WTC11 (cell line): ENCODE results near the gene SLC1A7. TPM values are rescaled to one million over a fixed set of nuclear protein-coding genes. Genes with fewer than 3 reads are reported as not detected.

Experiments
- ATAC-seq: fragments of 200-7000 bp; cut with Tn5 transposase; 2 replicates; pipeline ENCODE4 v1.10.0; 2021; ENCODE audit warnings: mild to moderate bottlenecking, moderate library complexity
- CTCF ChIA-PET: fragments of 300-600 bp; sonication (Branson Sonifier 250); formaldehyde crosslinking; loops from one replicate; lab custom pipeline; 2021; ENCODE audit warnings: antibody characterized with exemption; lab: Charles Lee
- POLR2A ChIA-PET: fragments of 350-600 bp; sonication (Branson Sonifier 250); formaldehyde crosslinking; loops from one replicate; lab custom pipeline; 2021; ENCODE audit warnings: antibody characterized with exemption; lab: Charles Lee
- DNase-seq: peaks from one replicate; pipeline ENCODE4 v3.0.0; 2021; ENCODE audit warnings: low spot score
- H3K27ac Mint-ChIP-seq: 2 replicates; pipeline ENCODE4 v1.8.0; 2021; ENCODE audit warnings: mixed read lengths
- H3K27me3 Mint-ChIP-seq: 2 replicates; pipeline ENCODE4 v1.8.0; 2021; ENCODE audit warnings: low read depth, mild to moderate bottlenecking, moderate library complexity, mixed read lengths
- H3K36me3 Mint-ChIP-seq: 2 replicates; pipeline ENCODE4 v1.8.0; 2021; ENCODE audit warnings: mixed read lengths
- H3K4me1 Mint-ChIP-seq: 2 replicates; pipeline ENCODE4 v1.8.0; 2022; ENCODE audit warnings: mixed read lengths
- H3K4me3 Mint-ChIP-seq: 2 replicates; pipeline ENCODE4 v1.8.0; 2021; ENCODE audit warnings: mild to moderate bottlenecking, moderate library complexity, mixed read lengths
- H3K9me3 Mint-ChIP-seq: 2 replicates; pipeline ENCODE4 v1.8.0; 2021; ENCODE audit warnings: mixed read lengths
- ATF1 ChIP-seq: sonication (generic); formaldehyde crosslinking; IDR thresholded peaks from 2 replicates; pipeline ENCODE4 v1.8.1; 2023; ENCODE audit warnings: mild to moderate bottlenecking, moderate library complexity, missing genetic modification reagents
- CDX4 ChIP-seq: fragments of 250-450 bp; sonication (Bioruptor Pico); IDR thresholded peaks from 2 replicates; pipeline ENCODE4 v1.9.0; 2021; ENCODE audit warnings: moderate library complexity, mild to moderate bottlenecking, inconsistent platforms, borderline replicate concordance
- CREB1 ChIP-seq: sonication (generic); formaldehyde crosslinking; IDR thresholded peaks from 2 replicates; pipeline ENCODE4 v1.8.0; 2023; ENCODE audit warnings: mild to moderate bottlenecking, missing genetic modification reagents
- CREM ChIP-seq: sonication (generic); formaldehyde crosslinking; IDR thresholded peaks from 2 replicates; pipeline ENCODE4 v1.8.1; 2022; ENCODE audit warnings: mild to moderate bottlenecking, missing genetic modification reagents, moderate library complexity
- FOXJ3 ChIP-seq: sonication (generic); formaldehyde crosslinking; IDR thresholded peaks from 2 replicates; pipeline ENCODE4 v1.9.0; 2021; ENCODE audit warnings: missing genetic modification reagents, mild to moderate bottlenecking, borderline replicate concordance
- GABPB1 ChIP-seq: sonication (generic); formaldehyde crosslinking; IDR thresholded peaks from 2 replicates; pipeline ENCODE4 v1.8.1; 2023; ENCODE audit warnings: mild to moderate bottlenecking, missing genetic modification reagents
- GTF2I ChIP-seq: fragments of 250-450 bp; sonication (Bioruptor Pico); conservative IDR thresholded peaks from 2 replicates; pipeline ENCODE4 v1.4.0; 2021; ENCODE audit warnings: mild to moderate bottlenecking
- HMGA2 ChIP-seq: fragments of 250-450 bp; sonication (Bioruptor Pico); IDR thresholded peaks from 2 replicates; pipeline ENCODE4 v1.4.0; 2021; ENCODE audit warnings: mild to moderate bottlenecking, moderate library complexity
- IRF2 ChIP-seq: sonication (generic); formaldehyde crosslinking; IDR thresholded peaks from 2 replicates; pipeline ENCODE4 v1.8.0; 2022; ENCODE audit warnings: low read depth, missing genetic modification reagents, borderline replicate concordance
- JUN ChIP-seq: sonication (generic); formaldehyde crosslinking; IDR thresholded peaks from 2 replicates; pipeline ENCODE4 v1.8.0; 2023; ENCODE audit warnings: mild to moderate bottlenecking, missing genetic modification reagents
- NR1H2 ChIP-seq: sonication (generic); formaldehyde crosslinking; IDR thresholded peaks from 2 replicates; pipeline ENCODE4 v1.9.0; 2021; ENCODE audit warnings: mild to moderate bottlenecking, moderate library complexity, missing genetic modification reagents
- TEAD1 ChIP-seq: sonication (generic); formaldehyde crosslinking; IDR thresholded peaks from 2 replicates; pipeline ENCODE4 v1.8.0; 2022; ENCODE audit warnings: mild to moderate bottlenecking, missing genetic modification reagents
- ZMAT4 ChIP-seq: fragments of 250-450 bp; sonication (Bioruptor Pico); IDR thresholded peaks from 2 replicates; pipeline ENCODE4 v1.9.0; 2021; ENCODE audit warnings: mild to moderate bottlenecking
- ZNF423 ChIP-seq: fragments of 250-450 bp; sonication (Bioruptor Pico); IDR thresholded peaks from 2 replicates; pipeline ENCODE4 v2.1.2; 2022; ENCODE audit warnings: mild to moderate bottlenecking, moderate library complexity
- ZNF532 ChIP-seq: fragments of 250-450 bp; sonication (Bioruptor Pico); IDR thresholded peaks from 2 replicates; pipeline ENCODE4 v1.9.0; 2021; ENCODE audit warnings: mild to moderate bottlenecking, borderline replicate concordance
- ZNF671 ChIP-seq: fragments of 250-450 bp; sonication (Bioruptor Pico); IDR thresholded peaks from 2 replicates; pipeline ENCODE4 v1.8.0; 2021; ENCODE audit warnings: mild to moderate bottlenecking
- total RNA-seq: library from RNA; stranded (reverse); gene quantifications from 3 replicates; pipeline ENCODE4 v1.2.3, GENCODE V29; 2021
- TF ChIP-seq, protein P1 (sequence below): sonication (generic); formaldehyde crosslinking; IDR thresholded peaks from 2 replicates; pipeline ENCODE4 v1.8.0; 2023; ENCODE audit warnings: missing genetic modification reagents, mild to moderate bottlenecking, borderline replicate concordance
- TF ChIP-seq, protein P2 (sequence below): sonication (generic); formaldehyde crosslinking; IDR thresholded peaks from 2 replicates; pipeline ENCODE4 v1.8.1; 2023; ENCODE audit warnings: mild to moderate bottlenecking, missing genetic modification reagents
- TF ChIP-seq, protein P3 (sequence below): sonication (generic); formaldehyde crosslinking; conservative IDR thresholded peaks from 2 replicates; pipeline ENCODE4 v1.8.1; 2022; ENCODE audit warnings: mild to moderate bottlenecking, missing genetic modification reagents
- TF ChIP-seq, protein P4 (sequence below): fragments of 200-600 bp; IDR thresholded peaks from 2 replicates; pipeline ENCODE4 v1.8.0; 2022; ENCODE audit warnings: antibody characterized with exemption

Gene SLC1A7
- total RNA-seq, 1 experiment from 2014 or later, result not detected

GRCh38 chr1:53122201-53122885 is 20.1 kb downstream of the SLC1A7 start:
- ChIA-PET POLR2A (interaction anchor here (1.1 kb wide), 1 partner anchor 14 kb away, joined by 3 read pairs; no protein-coding TSS in a partner anchor), CTCF (interaction anchor here (1.0 to 1.8 kb wide), 4 partner anchors 19 to 64 kb away, joined by 3 to 6 read pairs (median 4); no protein-coding TSS in a partner anchor)

More at GRCh38 chr1:53122201-53122885, 20.1 kb downstream of the SLC1A7 start:
- Mint-ChIP-seq H3K4me3 (no peak overlapping the region), H3K27ac (no peak overlapping the region), H3K4me1 (peaks cover 22% of the 10 kb centered on the region), H3K9me3 (no peaks in the 10 kb centered on the region), H3K36me3 (no peaks in the 10 kb centered on the region), H3K27me3 (no peaks in the 10 kb centered on the region; the same call in none of the 2 replicates)
- ATAC-seq, result no peak
- DNase-seq, result no peak
- TF ChIP-seq ZNF423 (CRISPR knock-in tag), result no peak
- TF ChIP-seq CDX4 (CRISPR knock-in tag), result no peak
- TF ChIP-seq, protein P1, sequence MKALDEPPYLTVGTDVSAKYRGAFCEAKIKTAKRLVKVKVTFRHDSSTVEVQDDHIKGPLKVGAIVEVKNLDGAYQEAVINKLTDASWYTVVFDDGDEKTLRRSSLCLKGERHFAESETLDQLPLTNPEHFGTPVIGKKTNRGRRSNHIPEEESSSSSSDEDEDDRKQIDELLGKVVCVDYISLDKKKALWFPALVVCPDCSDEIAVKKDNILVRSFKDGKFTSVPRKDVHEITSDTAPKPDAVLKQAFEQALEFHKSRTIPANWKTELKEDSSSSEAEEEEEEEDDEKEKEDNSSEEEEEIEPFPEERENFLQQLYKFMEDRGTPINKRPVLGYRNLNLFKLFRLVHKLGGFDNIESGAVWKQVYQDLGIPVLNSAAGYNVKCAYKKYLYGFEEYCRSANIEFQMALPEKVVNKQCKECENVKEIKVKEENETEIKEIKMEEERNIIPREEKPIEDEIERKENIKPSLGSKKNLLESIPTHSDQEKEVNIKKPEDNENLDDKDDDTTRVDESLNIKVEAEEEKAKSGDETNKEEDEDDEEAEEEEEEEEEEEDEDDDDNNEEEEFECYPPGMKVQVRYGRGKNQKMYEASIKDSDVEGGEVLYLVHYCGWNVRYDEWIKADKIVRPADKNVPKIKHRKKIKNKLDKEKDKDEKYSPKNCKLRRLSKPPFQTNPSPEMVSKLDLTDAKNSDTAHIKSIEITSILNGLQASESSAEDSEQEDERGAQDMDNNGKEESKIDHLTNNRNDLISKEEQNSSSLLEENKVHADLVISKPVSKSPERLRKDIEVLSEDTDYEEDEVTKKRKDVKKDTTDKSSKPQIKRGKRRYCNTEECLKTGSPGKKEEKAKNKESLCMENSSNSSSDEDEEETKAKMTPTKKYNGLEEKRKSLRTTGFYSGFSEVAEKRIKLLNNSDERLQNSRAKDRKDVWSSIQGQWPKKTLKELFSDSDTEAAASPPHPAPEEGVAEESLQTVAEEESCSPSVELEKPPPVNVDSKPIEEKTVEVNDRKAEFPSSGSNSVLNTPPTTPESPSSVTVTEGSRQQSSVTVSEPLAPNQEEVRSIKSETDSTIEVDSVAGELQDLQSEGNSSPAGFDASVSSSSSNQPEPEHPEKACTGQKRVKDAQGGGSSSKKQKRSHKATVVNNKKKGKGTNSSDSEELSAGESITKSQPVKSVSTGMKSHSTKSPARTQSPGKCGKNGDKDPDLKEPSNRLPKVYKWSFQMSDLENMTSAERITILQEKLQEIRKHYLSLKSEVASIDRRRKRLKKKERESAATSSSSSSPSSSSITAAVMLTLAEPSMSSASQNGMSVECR (CRISPR knock-in tag), result no peak
- TF ChIP-seq GABPB1, result no peak
- TF ChIP-seq, protein P2, sequence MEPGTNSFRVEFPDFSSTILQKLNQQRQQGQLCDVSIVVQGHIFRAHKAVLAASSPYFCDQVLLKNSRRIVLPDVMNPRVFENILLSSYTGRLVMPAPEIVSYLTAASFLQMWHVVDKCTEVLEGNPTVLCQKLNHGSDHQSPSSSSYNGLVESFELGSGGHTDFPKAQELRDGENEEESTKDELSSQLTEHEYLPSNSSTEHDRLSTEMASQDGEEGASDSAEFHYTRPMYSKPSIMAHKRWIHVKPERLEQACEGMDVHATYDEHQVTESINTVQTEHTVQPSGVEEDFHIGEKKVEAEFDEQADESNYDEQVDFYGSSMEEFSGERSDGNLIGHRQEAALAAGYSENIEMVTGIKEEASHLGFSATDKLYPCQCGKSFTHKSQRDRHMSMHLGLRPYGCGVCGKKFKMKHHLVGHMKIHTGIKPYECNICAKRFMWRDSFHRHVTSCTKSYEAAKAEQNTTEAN (CRISPR knock-in tag), result no peak
- no peak for TF ChIP-seq ZNF532 (CRISPR knock-in tag)
- no peak for TF ChIP-seq HMGA2 (CRISPR knock-in tag)
- no peak for TF ChIP-seq ATF1 (CRISPR knock-in tag)
- no peak for TF ChIP-seq FOXJ3 (CRISPR knock-in tag)
- no peak for TF ChIP-seq ZMAT4 (CRISPR knock-in tag)
- TF ChIP-seq CREM (CRISPR knock-in tag), result no peak
- TF ChIP-seq TEAD1 (CRISPR knock-in tag), result no peak
- TF ChIP-seq NR1H2 (CRISPR knock-in tag), result no peak
- no peak for TF ChIP-seq GTF2I (CRISPR knock-in tag)
- no peak for TF ChIP-seq ZNF671 (CRISPR knock-in tag)
- TF ChIP-seq, protein P3, sequence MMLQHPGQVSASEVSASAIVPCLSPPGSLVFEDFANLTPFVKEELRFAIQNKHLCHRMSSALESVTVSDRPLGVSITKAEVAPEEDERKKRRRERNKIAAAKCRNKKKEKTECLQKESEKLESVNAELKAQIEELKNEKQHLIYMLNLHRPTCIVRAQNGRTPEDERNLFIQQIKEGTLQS (CRISPR knock-in tag), result no peak
- TF ChIP-seq, protein P4, sequence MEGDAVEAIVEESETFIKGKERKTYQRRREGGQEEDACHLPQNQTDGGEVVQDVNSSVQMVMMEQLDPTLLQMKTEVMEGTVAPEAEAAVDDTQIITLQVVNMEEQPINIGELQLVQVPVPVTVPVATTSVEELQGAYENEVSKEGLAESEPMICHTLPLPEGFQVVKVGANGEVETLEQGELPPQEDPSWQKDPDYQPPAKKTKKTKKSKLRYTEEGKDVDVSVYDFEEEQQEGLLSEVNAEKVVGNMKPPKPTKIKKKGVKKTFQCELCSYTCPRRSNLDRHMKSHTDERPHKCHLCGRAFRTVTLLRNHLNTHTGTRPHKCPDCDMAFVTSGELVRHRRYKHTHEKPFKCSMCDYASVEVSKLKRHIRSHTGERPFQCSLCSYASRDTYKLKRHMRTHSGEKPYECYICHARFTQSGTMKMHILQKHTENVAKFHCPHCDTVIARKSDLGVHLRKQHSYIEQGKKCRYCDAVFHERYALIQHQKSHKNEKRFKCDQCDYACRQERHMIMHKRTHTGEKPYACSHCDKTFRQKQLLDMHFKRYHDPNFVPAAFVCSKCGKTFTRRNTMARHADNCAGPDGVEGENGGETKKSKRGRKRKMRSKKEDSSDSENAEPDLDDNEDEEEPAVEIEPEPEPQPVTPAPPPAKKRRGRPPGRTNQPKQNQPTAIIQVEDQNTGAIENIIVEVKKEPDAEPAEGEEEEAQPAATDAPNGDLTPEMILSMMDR, result no peak
- no peak for TF ChIP-seq IRF2
- no peak for TF ChIP-seq CREB1 (CRISPR knock-in tag)
- no peak for TF ChIP-seq JUN (CRISPR knock-in tag)
